KOPT-K1 (cell line): ENCODE measurements around the gene KAT6B.
A peak's percentile ranks its signal among the peaks of the same experiment; 100 is the strongest.

Experiments
- H3K27ac ChIP-seq: fragments of 200-600 bp; sonication (generic); 2 replicates; pipeline ENCODE4 v1.5.1; 2016; ENCODE audit warnings: antibody characterized with exemption, mild to moderate bottlenecking, low read depth, low read length; ENCODE audit not compliant: poor library complexity, severe bottlenecking
- H3K36me3 ChIP-seq: fragments of 200-600 bp; sonication (generic); 2 replicates; pipeline ENCODE4 v1.5.1; 2017; ENCODE audit warnings: antibody characterized with exemption, mild to moderate bottlenecking, low read length, moderate library complexity; ENCODE audit not compliant: insufficient read depth
- H3K9me3 ChIP-seq: fragments of 200-600 bp; sonication (generic); 2 replicates; pipeline ENCODE4 v1.5.1; 2017; ENCODE audit warnings: antibody characterized with exemption, low read length, mild to moderate bottlenecking; ENCODE audit not compliant: insufficient read depth, poor library complexity, severe bottlenecking

The KAT6B gene

DNA sequence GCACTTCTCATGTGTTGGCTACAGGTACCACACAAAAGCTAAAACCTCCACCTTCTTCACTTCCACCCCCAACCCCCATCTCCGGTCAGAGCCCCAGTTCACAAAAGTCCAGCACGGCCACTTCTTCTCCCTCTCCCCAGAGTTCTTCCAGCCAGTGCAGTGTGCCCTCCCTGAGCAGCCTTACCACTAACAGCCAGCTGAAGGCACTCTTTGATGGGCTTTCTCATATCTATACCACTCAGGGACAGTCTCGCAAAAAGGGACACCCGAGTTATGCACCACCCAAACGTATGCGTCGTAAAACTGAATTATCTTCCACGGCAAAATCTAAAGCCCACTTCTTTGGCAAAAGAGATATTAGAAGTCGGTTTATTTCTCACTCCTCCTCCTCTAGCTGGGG is 149.4 kb downstream of the KAT6B start:
- peaks cover 49% of the 10 kb centered on the region for H3K36me3 ChIP-seq
- H3K27ac ChIP-seq: no peak overlapping the region
- no peaks in the 10 kb centered on the region for H3K9me3 ChIP-seq

DNA sequence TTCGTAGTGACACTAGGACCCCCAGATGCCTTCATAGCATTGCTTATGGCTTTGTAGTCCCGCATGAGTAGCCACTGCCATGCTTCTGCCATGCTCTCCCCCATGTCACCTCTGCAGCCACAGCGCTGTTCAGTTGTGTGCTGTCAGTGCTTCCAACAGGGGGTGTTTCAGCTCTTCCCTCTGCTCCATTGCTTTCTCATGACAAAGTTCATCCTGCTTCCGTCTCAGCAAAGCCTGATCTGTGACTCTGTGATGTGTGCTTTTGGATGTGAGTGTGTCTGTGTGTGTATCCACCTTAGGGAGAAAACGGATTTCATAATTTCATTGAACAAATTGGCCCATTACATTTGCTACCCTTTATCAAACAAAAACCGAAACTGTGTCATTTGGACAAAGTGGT is 150.2 kb downstream of the KAT6B start:
- H3K9me3 ChIP-seq: no peaks in the 10 kb centered on the region
- no peak overlapping the region for H3K27ac ChIP-seq
- H3K36me3 ChIP-seq: peaks cover 51% of the 10 kb centered on the region

DNA sequence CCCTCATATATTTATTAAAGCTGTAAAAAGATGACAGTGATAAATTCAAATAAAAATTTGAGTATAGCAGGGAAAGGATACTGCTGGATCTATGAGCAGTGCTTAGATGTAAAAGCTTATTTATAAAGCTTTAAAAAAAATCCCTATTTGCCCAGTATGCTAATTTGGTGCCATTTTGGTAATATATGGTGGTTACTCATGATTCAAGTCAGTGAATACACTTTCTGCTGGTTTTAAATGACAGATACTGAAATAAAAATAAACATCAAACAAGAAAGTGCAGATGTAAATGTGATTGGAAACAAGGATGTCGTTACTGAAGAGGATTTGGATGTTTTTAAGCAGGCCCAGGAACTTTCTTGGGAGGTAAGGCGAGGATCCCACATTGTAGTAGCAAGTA is 150.7 kb downstream of the KAT6B start:
- peaks cover 56% of the 10 kb centered on the region for H3K36me3 ChIP-seq
- H3K27ac ChIP-seq: no peak overlapping the region

DNA sequence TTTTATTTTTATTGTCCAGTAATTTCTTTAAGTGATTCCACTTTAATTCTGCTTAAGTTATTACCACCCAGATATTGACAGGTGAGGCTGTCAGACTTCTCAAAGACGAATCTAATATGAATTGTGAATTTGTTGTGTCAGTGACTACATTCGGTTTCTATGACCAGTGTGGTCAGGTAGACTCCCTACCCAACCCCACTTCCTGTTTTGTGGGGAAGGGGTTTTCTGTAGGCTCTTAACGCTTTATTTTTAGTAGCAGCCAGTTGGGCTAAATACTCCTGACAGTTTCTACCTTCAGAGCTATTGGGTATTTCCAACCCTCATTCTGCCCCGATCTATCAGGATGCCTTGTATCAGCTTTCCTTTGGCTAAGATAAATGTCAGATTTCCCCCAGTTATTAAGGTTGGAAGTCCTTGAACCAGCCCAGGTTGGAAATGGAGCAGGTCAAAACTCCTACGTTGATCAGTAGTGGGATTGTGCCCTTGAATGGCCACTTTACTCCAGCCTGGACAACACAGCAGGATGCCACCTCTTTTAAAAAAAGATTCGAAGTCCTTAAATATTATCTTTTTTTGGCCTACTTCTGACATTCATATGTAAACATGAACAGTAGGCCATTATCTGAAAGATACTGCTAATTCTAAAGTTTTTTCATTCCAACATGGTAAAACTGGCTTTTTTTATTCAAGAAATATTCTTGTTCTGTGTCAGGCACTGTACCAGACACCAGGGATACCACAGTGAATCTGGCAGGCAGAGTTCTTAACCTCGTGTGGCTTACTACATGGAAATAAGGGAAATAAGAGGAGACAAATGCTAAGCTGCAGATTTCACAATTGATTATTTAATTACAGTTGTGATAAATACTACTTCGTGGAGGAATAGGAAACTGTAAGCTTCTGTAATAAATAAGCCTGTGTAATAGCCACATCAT is 151.8 kb downstream of the KAT6B start:
- Histone ChIP-seq H3K27ac (peak overlapping the region; percentile 52), H3K36me3 (peaks cover 66% of the 10 kb centered on the region), H3K9me3 (no peaks in the 10 kb centered on the region)

More for the DNA sequence above, 150.7 kb downstream of the KAT6B start:
- no peaks in the 10 kb centered on the region for H3K9me3 ChIP-seq

DNA sequence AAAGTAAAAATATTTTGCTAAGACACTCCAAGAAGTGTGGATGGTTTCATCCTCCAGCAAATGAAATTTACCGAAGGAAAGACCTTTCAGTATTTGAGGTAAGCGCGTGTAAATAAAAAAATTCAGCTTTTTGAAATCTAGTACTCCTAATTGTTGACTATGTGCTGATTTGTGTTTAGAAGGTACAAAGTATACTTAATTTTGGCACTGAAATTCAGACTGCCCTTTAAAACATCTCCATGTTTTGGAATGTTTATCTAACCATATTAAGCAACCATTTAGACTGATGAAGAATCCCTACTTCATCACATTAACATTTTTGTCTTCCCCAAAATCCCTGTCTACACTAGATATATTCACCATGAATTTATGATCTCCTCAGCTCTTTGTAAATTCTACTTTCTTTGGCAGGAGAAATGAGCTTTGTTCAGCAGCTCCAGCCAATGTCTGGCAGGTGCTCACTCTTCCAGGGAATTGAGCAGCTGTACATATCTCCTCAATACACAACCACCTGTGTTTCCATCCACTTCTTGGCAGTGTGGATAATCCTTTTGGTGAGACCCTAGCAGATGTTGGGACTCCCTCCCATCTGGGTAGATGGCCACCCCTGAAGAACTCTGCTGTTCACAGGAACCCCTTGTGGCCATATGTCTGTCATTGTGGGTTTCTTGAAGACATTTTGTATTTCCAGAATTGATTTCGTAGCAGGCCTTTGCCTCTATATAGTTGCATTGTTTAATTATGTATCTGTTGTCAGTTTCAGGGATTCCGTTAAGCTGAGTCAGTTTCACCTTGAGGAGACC is 155.6 kb downstream of the KAT6B start:
- Histone ChIP-seq H3K36me3 (peaks cover 62% of the 10 kb centered on the region), H3K27ac (no peak overlapping the region)

DNA sequence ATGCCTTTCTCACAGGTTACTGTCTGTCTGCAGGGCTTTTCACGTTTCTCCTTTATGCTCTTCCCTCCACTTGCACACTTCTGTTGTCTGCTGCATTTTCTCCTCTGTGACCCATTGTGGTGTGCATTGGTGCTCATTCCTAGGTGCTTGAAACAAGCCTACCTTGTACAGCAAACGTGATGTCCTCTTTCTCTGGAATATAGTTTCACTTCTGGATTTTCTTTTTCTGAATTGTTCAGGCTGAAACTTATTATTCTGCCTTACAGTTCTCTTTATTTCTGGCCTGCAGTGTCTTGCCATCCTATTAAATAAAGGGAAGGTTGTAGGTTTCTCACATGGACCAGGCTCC is 156.2 kb downstream of the KAT6B start:
- H3K9me3 ChIP-seq: no peaks in the 10 kb centered on the region
- peaks cover 57% of the 10 kb centered on the region for H3K36me3 ChIP-seq
- H3K27ac ChIP-seq: no peak overlapping the region

More for the DNA sequence above, 155.6 kb downstream of the KAT6B start:
- H3K9me3 ChIP-seq: no peaks in the 10 kb centered on the region

DNA sequence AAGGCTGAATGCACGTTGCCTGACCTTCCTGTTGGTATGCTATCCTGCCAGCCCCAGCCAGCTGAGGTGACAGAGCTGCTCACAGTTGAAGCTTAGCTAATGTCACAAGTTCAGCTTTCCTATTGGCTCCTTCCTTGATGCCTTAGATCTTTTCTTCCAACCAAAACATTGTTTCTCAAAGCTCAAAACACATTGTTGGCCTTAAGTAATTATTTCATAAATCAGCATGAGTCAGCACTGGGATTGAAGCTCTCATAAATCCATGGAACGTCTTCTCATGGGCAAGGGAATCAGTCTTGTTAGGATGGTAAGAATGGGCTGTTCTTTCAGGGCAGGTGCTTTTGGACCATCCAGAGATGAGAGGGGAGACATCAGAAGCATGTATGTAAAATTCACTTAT is 157.0 kb downstream of the KAT6B start:
- no peak overlapping the region for H3K27ac ChIP-seq
- H3K9me3 ChIP-seq: no peaks in the 10 kb centered on the region
- H3K36me3 ChIP-seq: peaks cover 54% of the 10 kb centered on the region

DNA sequence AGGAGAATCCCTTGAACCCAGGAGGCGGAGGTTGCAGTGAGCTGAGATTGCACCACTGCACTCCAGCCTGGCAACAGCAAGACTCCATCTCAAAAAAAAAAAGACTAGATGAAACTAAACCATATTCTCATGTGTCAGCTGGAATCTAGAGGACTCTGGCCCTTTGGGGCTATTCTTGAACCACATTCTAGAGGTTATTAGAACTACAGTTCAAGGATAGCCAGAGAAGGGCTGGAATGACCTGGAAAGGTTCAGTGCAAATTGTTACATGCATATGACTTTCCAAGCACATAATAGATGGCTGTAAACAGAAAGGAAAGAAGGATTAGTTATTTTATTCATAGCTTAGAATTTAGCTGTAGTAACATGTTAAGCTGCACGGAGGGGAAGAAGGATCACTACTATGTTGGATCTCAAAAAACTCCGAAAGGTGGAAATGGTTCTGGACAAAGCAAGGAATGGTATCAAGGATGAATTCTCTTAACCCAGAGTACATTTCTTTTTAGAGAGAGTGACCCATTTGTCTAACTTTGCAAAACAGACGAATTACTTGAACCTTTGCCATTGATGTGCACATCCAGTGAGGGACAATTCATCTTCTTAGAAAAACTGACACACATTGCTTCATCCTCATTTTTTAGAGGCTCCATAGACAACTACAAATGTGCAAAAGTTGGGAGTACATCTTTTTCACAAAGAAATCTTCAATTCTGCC is 161.1 kb downstream of the KAT6B start:
- H3K27ac ChIP-seq: no peak overlapping the region
- no peaks in the 10 kb centered on the region for H3K9me3 ChIP-seq
- peaks cover 43% of the 10 kb centered on the region for H3K36me3 ChIP-seq

DNA sequence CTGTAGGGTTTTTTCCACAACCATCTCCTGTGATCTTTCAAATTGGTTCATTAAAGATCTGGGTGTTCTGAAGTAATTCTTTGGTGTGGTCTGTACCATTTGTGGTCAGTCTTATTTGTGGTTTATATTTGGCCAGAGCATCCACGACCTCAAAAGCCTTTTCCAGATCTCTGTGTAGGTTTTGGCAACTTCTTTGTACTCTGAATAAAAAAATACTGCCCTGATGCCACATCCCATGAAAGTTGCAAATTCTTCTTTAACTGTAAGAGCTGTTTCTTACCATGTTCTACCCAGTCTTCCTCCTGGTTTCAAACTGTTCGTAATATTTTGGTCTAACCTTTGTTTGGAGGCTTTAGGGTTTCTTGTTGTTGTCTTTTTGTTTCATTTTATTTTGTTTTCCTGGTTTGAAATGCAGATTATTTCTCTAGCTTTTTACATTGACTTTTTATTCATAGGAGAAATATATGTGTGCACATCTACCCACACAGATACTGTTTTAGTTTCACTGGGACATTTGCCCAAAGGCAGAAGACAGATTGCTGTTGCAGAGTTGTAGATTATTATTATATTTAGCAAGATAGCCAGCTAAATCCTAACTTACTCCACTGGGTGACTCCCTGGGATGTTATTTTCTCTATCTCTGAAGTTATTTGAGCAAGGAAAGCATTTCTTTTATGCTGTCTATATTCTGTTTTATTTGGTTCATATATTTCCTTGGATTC is 161.8 kb downstream of the KAT6B start:
- Histone ChIP-seq H3K9me3 (no peaks in the 10 kb centered on the region), H3K27ac (no peak overlapping the region), H3K36me3 (peaks cover 43% of the 10 kb centered on the region)

DNA sequence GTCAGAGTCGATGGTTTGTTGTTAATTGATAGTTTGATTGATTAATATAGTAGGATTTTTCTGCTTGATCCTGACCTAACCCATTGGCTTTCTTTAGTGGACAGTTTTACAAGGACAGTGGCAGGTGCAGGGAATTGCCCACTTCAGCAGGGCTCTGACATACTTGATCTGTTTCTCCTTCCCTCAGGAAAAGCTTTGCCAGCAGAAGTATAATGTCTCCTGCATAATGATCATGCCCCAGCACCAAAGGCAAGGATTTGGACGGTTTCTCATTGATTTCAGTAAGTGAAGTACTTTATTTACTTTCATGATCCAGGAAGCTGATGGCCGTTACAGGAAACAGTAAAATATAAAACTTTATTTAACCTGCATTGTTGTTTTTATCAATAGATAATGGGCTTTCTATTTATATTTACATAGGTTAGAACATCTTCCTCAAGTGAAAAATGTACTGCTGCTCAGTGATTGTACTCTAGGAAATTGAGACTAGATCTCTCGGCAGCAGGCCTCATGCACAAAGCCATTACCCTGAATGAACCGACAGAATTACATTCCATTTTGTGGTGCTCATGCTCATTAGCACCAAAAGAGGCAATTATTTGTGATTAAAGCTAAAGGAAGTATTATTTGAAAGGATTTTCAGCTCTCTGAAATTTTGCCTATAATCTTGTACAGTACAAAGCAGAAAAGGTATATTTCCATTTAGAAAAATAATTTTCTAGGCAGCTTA is 162.6 kb downstream of the KAT6B start:
- no peaks in the 10 kb centered on the region for H3K9me3 ChIP-seq
- H3K27ac ChIP-seq: no peak overlapping the region
- H3K36me3 ChIP-seq: peaks cover 41% of the 10 kb centered on the region

DNA sequence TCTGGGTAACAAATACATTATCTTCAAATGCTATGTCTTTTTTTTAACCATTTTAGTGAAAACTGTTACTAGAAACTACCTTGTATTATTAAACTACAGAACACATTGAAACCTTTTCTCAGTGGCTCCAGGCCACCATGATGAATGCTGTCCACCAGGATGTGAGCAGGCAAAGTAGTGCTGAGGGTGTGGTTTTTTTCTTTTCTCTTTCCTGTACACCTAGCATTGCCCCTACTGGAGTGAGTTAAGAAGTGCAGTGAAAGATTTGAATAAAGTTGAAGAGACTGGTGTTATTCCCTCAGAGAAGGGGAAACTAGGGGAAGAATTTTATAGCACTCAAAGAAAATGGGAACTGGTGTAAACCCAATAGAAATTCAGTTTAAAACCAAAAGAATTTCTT is 165.0 kb downstream of the KAT6B start:
- no peaks in the 10 kb centered on the region for H3K9me3 ChIP-seq
- no peak overlapping the region for H3K27ac ChIP-seq
- H3K36me3 ChIP-seq: peaks cover 51% of the 10 kb centered on the region

DNA sequence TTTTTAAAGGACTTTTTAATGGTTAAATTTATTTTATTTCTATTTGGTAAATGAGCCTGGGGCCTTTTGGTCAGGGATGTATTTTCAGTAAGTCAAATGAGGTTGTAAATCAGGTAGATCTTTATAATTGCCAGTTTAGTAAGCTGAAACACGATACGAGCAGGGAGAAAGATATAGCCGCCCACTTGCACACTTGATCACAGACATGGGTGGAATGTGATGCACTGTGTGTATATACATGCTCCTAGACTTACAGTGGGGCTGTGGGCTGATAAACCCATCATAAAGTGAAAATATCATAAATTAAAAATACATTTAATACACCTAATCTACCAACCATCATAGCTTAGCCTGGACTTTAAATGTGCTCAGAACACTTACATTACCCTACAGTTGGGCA is 165.7 kb downstream of the KAT6B start:
- Histone ChIP-seq H3K36me3 (peaks cover 51% of the 10 kb centered on the region), H3K9me3 (no peaks in the 10 kb centered on the region), H3K27ac (no peak overlapping the region)

DNA sequence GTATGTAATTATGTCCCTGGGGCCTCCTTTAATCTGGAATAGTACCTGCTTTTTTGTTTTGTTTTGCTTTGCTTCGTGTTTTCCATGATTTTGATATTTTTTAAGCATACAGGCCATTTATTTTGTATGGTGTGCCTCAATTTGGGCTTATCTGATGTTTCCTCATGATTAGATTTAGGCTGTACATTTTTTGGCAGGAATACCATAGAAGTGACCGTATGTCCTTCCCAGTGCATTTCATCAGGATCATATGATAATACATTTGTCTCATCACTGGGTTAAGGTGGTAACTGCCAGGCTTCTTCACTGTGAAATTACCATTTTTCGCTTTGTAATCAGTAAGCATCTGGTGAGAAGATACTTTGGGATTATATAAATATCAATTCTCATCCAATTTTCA is 167.2 kb downstream of the KAT6B start:
- Histone ChIP-seq H3K27ac (no peak overlapping the region), H3K36me3 (peaks cover 50% of the 10 kb centered on the region), H3K9me3 (no peaks in the 10 kb centered on the region)

DNA sequence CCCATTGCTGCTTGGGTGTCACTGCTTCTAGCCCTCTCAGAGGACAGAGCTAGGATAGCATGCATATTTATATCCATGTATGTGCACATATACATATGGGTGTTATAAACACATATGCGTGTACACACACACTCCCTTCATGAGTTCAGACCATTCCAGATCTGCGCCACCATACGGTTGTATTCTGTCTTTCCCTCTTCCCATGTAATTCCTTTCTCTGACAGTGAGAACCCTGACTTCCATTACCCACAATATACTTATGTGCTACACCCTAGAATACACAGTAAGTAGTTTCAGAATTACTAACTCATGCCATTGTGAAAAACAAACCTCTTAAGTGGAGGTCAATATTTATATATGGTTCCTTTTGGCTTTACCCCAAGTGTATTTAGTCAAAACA is 168.5 kb downstream of the KAT6B start:
- peaks cover 43% of the 10 kb centered on the region for H3K36me3 ChIP-seq
- H3K27ac ChIP-seq: no peak overlapping the region
- H3K9me3 ChIP-seq: no peaks in the 10 kb centered on the region
